Heart left ventricle (tissue), 16 donors: ENCODE measurements around the gene PDE10A. TPM values are rescaled to one million over a fixed set of nuclear protein-coding genes. Genes with fewer than 3 reads are reported as not detected.
"Not testable (repeated sequence)": the region's sequence is repeated elsewhere in the genome, so short reads cannot be mapped to it uniquely, and the experiment has no call there.

Source experiments
- ATAC-seq, 4 donors: fragments of 200-7000 bp; cut with Tn5 transposase; one replicate each; pipeline ENCODE4 v1.9.1; 2020 to 2022; ENCODE audit warnings: moderate library complexity in 4 of 4, mild to moderate bottlenecking in 3 of 4, moderate number of reproducible peaks in 1 of 4
- DNase-seq, 5 donors: peaks; one replicate each; pipeline ENCODE4 v3.0.0-alpha.2; 2020
- H3K27ac ChIP-seq, 12 donors: fragments of 200-600 bp; sonication (generic) in 4 of 12; one replicate each; pipeline versions ENCODE4 v1.5.0 to v1.8.0; 2016 to 2022; ENCODE audit warnings: mild to moderate bottlenecking in 2 of 12
- H3K27me3 ChIP-seq, 9 donors: fragments of 200-600 bp; sonication (generic) in 2 of 9; one replicate each; pipeline versions ENCODE4 v1.5.1 to v1.8.0; 2016 to 2022; ENCODE audit warnings: mild to moderate bottlenecking in 3 of 9
- H3K36me3 ChIP-seq, 9 donors: fragments of 200-600 bp; sonication (generic) in 2 of 9; one replicate each; pipeline versions ENCODE4 v1.5.0 to v1.8.0; 2018 to 2022; ENCODE audit warnings: mild to moderate bottlenecking in 2 of 9
- H3K4me1 ChIP-seq, 12 donors: fragments of 200-600 bp; sonication (generic) in 4 of 12; one replicate each; pipeline versions ENCODE4 v1.5.0 to v1.8.0; 2016 to 2022; ENCODE audit warnings: mild to moderate bottlenecking in 3 of 12
- H3K4me3 ChIP-seq, 12 donors: fragments of 200-600 bp; sonication (generic) in 4 of 12; one replicate each; pipeline versions ENCODE4 v1.5.0 to v1.8.0; 2017 to 2022; ENCODE audit warnings: mild to moderate bottlenecking in 9 of 12, moderate library complexity in 4 of 12
- H3K9me3 ChIP-seq, 12 donors: fragments of 200-600 bp; sonication (generic) in 4 of 12; one replicate each; pipeline versions ENCODE4 v1.5.0 to v1.8.0; 2016 to 2022; ENCODE audit warnings: mild to moderate bottlenecking in 1 of 12
- CTCF ChIP-seq, 12 donors: fragments of 200-600 bp; sonication (generic) in 4 of 12; IDR thresholded peaks; one replicate each; pipeline versions ENCODE4 v1.5.0 to v1.8.0; 2018 to 2022; ENCODE audit warnings: antibody characterized with exemption in 12 of 12, mild to moderate bottlenecking in 5 of 12
- POLR2A ChIP-seq, 2 donors: fragments of 450-650 bp; IDR thresholded peaks; one replicate each; pipeline ENCODE4 v1.6.1; 2017; ENCODE audit warnings: antibody characterized with exemption in 2 of 2, mild to moderate bottlenecking in 2 of 2, moderate library complexity in 2 of 2
- WGBS, 4 donors: extraction: QIAGEN DNeasy Blood & Tissue Kit in 2 of 4; methylation state at CpG; one replicate each; pipeline versions ENCODE4 v1.1.5 to v1.1.7; 2013 to 2018; 5-methylcytosine and 5-hydroxymethylcytosine counted together
- intact Hi-C, 10 donors: fragments of 100-400 bp; cut with DNase I; formaldehyde crosslinking; loops; one replicate each; pipeline versions ENCODE4 v1.11.1 to v1.14.2; 2022
- polyA plus RNA-seq, 2 donors: library from polyadenylated mRNA; stranded (reverse); fragments of 200-250 nt; gene quantifications; one replicate each; pipeline ENCODE4 v1.2.3, GENCODE V29; 2013
- total RNA-seq, 9 donors: library from RNA; depleted of rRNA in 2 of 9; stranded (reverse); fragments of >200 nt in 2 of 9; fragmentation: NEBNext Ultra II Directional in 3 of 9; extraction: Animal tissue kit (Norgen Biotek cat#: 25700) in 3 of 9; gene quantifications; one replicate each; pipeline versions ENCODE4 v1.1.0 to v1.2.4, GENCODE V29; 2016 to 2023
- donor health status: ischemic (EF 13 %, LVEDD 7.1; RV severe dilation, severe dysfunction).
- donor health status: healthy with polysubstance abuse.
- donor health status: DM: no; HTN: yes; CAD: no.
- donor health status: DM: no; HTN: no; CAD: no.
- donor health status: ischemic (EF 25% LVEDD 6.9; RV normal size, moderate dysfunction).
- donor health status: ischemic (EF 25% LVEDD 5.7; RV mildly dilated, moderate dysfunction).
- donor health status: healthy.
- donor health status: DM: yes; HTN: yes; CAD: no.
- donor health status: ischemic (EF 35%, LVEDD 5.7; RV mildly dilated, moderate dysfunction).
- donor health status: nonischemic (EF 11% LVEDD 7.7; RV severe dilation, severe dysfunction).
- donor health status: DM: yes; HTN: yes; CAD: no.
- donor health status: PGD.
- donor health status: ischemic (EF 29% LVEDD 5.4; RV normal size, mild dysfunction).
- donor health status: nonischemic (EF 23%, LVEDD 6.1; RV moderate dilation, normal function).

Gene PDE10A
- total and polyA plus RNA-seq, 11 donors, result 4.2 to 22.4 (median 12.8) TPM

- WGBS, 4 donors, result 96% methylated on average over 7 of the region's 7 CpGs
- Histone ChIP-seq H3K4me1 (peaks cover 0 to 14% (median 5%) of the 10 kb centered on the region in 12 donors), H3K4me3 (no peak overlapping the region), H3K9me3 (peaks cover 0 to 9% (median 0%) of the 10 kb centered on the region in 12 donors), H3K27ac (no peak overlapping the region), H3K36me3 (no peaks in the 10 kb centered on the region), H3K27me3 (no peaks in the 10 kb centered on the region)
- ATAC-seq, result no peak
- intact Hi-C loops, result no loop called here
- TF ChIP-seq POLR2A (IDR thresholded peaks at IDR 0.05), result no peak
- TF ChIP-seq CTCF (IDR thresholded peaks at IDR 0.05), result no peak
- DNase-seq, result no peak
These were observed 103.4 kb downstream of the PDE10A start for GRCh38 chr6:165559632-165560031.

- H3K27me3 ChIP-seq, intact Hi-C loops, ATAC-seq, DNase-seq, H3K27ac ChIP-seq, H3K4me3 ChIP-seq, H3K36me3 ChIP-seq: not testable (repeated sequence)
- H3K9me3 ChIP-seq, result peaks cover 0 to 10% (median 0%) of the 10 kb centered on the region in 12 donors
- peaks cover 0 to 14% (median 5%) of the 10 kb centered on the region in 12 donors for H3K4me1 ChIP-seq
- 94 to 95% (median 94%) methylated on average over 6 of the region's 6 CpGs for WGBS, 4 donors
These were observed 104.9 kb downstream of the PDE10A start for GRCh38 chr6:165558097-165558496.

- intact Hi-C loops, result no loop called here
- ATAC-seq, result no peak
- Histone ChIP-seq H3K36me3 (no peaks in the 10 kb centered on the region), H3K27me3 (no peaks in the 10 kb centered on the region), H3K4me3 (no peak overlapping the region), H3K4me1 (peaks cover 0 to 13% (median 5%) of the 10 kb centered on the region in 12 donors), H3K9me3 (peaks cover 0 to 10% (median 0%) of the 10 kb centered on the region in 12 donors), H3K27ac (no peak overlapping the region)
- TF ChIP-seq CTCF (IDR thresholded peaks at IDR 0.05), result no peak
- TF ChIP-seq POLR2A (IDR thresholded peaks at IDR 0.05), result no peak
- 88 to 92% (median 90%) methylated on average over 6 of the region's 6 CpGs for WGBS, 4 donors
- no peak for DNase-seq
These were observed 105.4 kb downstream of the PDE10A start for GRCh38 chr6:165557674-165558073.

GRCh38 chr6:165556116-165556843 lies 106.8 kb downstream of the PDE10A start:
- H3K27me3 ChIP-seq, result no peaks in the 10 kb centered on the region
- TF ChIP-seq POLR2A (IDR thresholded peaks at IDR 0.05), result no peak
- no peak for TF ChIP-seq CTCF (IDR thresholded peaks at IDR 0.05)
- no peaks in the 10 kb centered on the region for H3K36me3 ChIP-seq
- H3K9me3 ChIP-seq, result peaks cover 0 to 10% (median 0%) of the 10 kb centered on the region in 12 donors
- DNase-seq (no peak), ATAC-seq (peak in 1 of 4 donors; percentile 62)
- peaks cover 0 to 20% (median 8%) of the 10 kb centered on the region in 12 donors for H3K4me1 ChIP-seq
- H3K4me3 ChIP-seq, result no peak overlapping the region
- intact Hi-C loops, result no loop called here
- 55 to 61% (median 60%) methylated on average over 3 of the region's 3 CpGs for WGBS, 4 donors
- H3K27ac ChIP-seq, result peak overlapping the region in 1 of 12 donors; percentile 8

- H3K27me3 ChIP-seq, H3K4me3 ChIP-seq, H3K36me3 ChIP-seq, H3K9me3 ChIP-seq, ATAC-seq, H3K27ac ChIP-seq, DNase-seq, intact Hi-C loops: not testable (repeated sequence)
- WGBS, 4 donors, result 97 to 98% (median 98%) methylated on average over 3 of the region's 3 CpGs
- peaks cover 0 to 21% (median 8%) of the 10 kb centered on the region in 12 donors for H3K4me1 ChIP-seq
These were observed 108.4 kb downstream of the PDE10A start for GRCh38 chr6:165554644-165555043.
